H1 (cell line): ENCODE data around the gene POU6F2. TPM values are rescaled to one million over a fixed set of nuclear protein-coding genes. Genes with fewer than 3 reads are reported as not detected.

Experiments
- CTCF ChIA-PET: fragments of 300-600 bp; sonication (Branson Sonifier 250); formaldehyde crosslinking; loops from one replicate; lab custom pipeline; 2021; ENCODE audit not compliant: partially characterized antibody; lab: Charles Lee
- POLR2A ChIA-PET: fragments of 300-600 bp; sonication (Branson Sonifier 250); formaldehyde crosslinking; loops from one replicate; lab custom pipeline; 2021; ENCODE audit warnings: inconsistent platforms; ENCODE audit not compliant: partially characterized antibody; lab: Charles Lee
- DNase-seq, 2 experiments: peaks; one replicate each; pipeline versions ENCODE4 v3.0.0 to v3.0.0-alpha.2; 2010 to 2022; ENCODE audit warnings: low spot score in 2 of 2, low read depth in 1 of 2, mixed read lengths in 1 of 2
- FAIRE-seq: peaks from 2 replicates; lab custom pipeline; 2011; peaks lifted over from hg19 to GRCh38; lab: Jason Lieb, UNC
- H2AFZ ChIP-seq: 2 replicates; pipeline ENCODE4 v1.8.1; 2012; ENCODE audit warnings: low read length, inconsistent platforms
- H2AK5ac ChIP-seq: 2 replicates; pipeline ENCODE4 v1.6.1; 2013; ENCODE audit warnings: low read depth, low read length
- H2BK120ac ChIP-seq: replicated peaks from 2 replicates; pipeline ENCODE3; 2013; ENCODE audit warnings: low read depth, low read length, inconsistent platforms
- H2BK12ac ChIP-seq: 2 replicates; pipeline ENCODE4 v1.6.1; 2013; ENCODE audit warnings: low read depth, low read length
- H2BK15ac ChIP-seq: 2 replicates; pipeline ENCODE4 v1.6.1; 2013; ENCODE audit warnings: low read length
- H2BK20ac ChIP-seq: 2 replicates; pipeline ENCODE4 v1.6.1; 2013; ENCODE audit warnings: low read length
- H2BK5ac ChIP-seq: 2 replicates; pipeline ENCODE4 v1.6.1; 2013; ENCODE audit warnings: low read depth, low read length
- H3K14ac ChIP-seq: 2 replicates; pipeline ENCODE4 v1.6.1; 2013; ENCODE audit warnings: inconsistent platforms; ENCODE audit not compliant: insufficient read length
- H3K18ac ChIP-seq: 2 replicates; pipeline ENCODE4 v1.6.1; 2013; ENCODE audit warnings: low read length; ENCODE audit errors: extremely low read depth
- H3K23ac ChIP-seq: 2 replicates; pipeline ENCODE4 v1.6.1; 2013; ENCODE audit warnings: inconsistent platforms; ENCODE audit not compliant: insufficient read length
- H3K23me2 ChIP-seq: 2 replicates; pipeline ENCODE4 v1.6.1; 2013; ENCODE audit warnings: low read depth, low read length
- H3K27ac ChIP-seq: 2 replicates; pipeline ENCODE4 v1.6.1; 2011; ENCODE audit warnings: low read depth, low read length, inconsistent platforms
- H3K27me3 ChIP-seq, 4 experiments: replicated peaks in 1 of 4; 1 replicate in 1 of 4; 2 replicates in 3 of 4; pipeline versions ENCODE4 v1.6.1 to v1.8.1; 2011 to 2013; ENCODE audit warnings: low read length in 3 of 4, mild to moderate bottlenecking in 3 of 4, inconsistent platforms in 2 of 4, mixed read lengths in 2 of 4, moderate library complexity in 1 of 4; ENCODE audit not compliant: control insufficient read depth in 3 of 4, insufficient read depth in 3 of 4; ENCODE audit errors: extremely low read depth in 1 of 4
- H3K36me3 ChIP-seq, 4 experiments: 2 replicates each; pipeline versions ENCODE4 v1.6.1 to v1.8.1; 2011 to 2013; ENCODE audit warnings: mild to moderate bottlenecking in 4 of 4, low read length in 3 of 4, moderate library complexity in 2 of 4, control low read depth in 1 of 4, inconsistent platforms in 1 of 4; ENCODE audit not compliant: insufficient read depth in 4 of 4, control insufficient read depth in 2 of 4
- H3K4ac ChIP-seq: replicated peaks from 2 replicates; pipeline ENCODE3; 2013; ENCODE audit warnings: low read length, low read depth, mixed read lengths, inconsistent platforms; ENCODE audit not compliant: insufficient read length
- H3K4me1 ChIP-seq, 4 experiments: replicated peaks in 1 of 4; 1 replicate in 1 of 4; 2 replicates in 3 of 4; pipeline versions ENCODE4 v1.6.1 to v1.8.1; 2011 to 2013; ENCODE audit warnings: low read length in 3 of 4, inconsistent platforms in 2 of 4, mixed read lengths in 1 of 4; ENCODE audit not compliant: insufficient read depth in 4 of 4, control insufficient read depth in 3 of 4
- H3K4me2 ChIP-seq, 2 experiments: 2 replicates each; pipeline versions ENCODE4 v1.6.1 to v1.8.1; 2011 to 2013; ENCODE audit warnings: low read depth in 2 of 2, low read length in 2 of 2, control low read depth in 1 of 2, inconsistent platforms in 1 of 2, mild to moderate bottlenecking in 1 of 2; ENCODE audit not compliant: insufficient read depth in 1 of 2
- H3K4me3 ChIP-seq, 4 experiments: fragments of 200-600, 300-600 bp in 1 of 4; sonication (generic), shearing (Covaris generic), sonication (Bioruptor Twin) in 1 of 4; 2 replicates each; pipeline versions ENCODE4 v1.5.1 to v1.8.1; 2011 to 2016; ENCODE audit warnings: low read length in 4 of 4, low read depth in 3 of 4, control low read depth in 2 of 4, inconsistent platforms in 2 of 4, mild to moderate bottlenecking in 2 of 4, mixed read lengths in 1 of 4, moderate library complexity in 1 of 4; ENCODE audit not compliant: insufficient read depth in 2 of 4; ENCODE audit errors: extremely low read depth in 1 of 4
- H3K56ac ChIP-seq: replicated peaks from 2 replicates; pipeline ENCODE3; 2013; ENCODE audit warnings: low read depth, mild to moderate bottlenecking, mixed read lengths, low read length, inconsistent platforms; ENCODE audit not compliant: insufficient read length
- H3K79me1 ChIP-seq: 2 replicates; pipeline ENCODE4 v1.6.1; 2013; ENCODE audit warnings: low read depth, low read length, control low read depth
- H3K79me2 ChIP-seq, 2 experiments: 2 replicates each; pipeline versions ENCODE4 v1.6.1 to v1.8.1; 2012 to 2013; ENCODE audit warnings: low read length in 2 of 2, mild to moderate bottlenecking in 2 of 2, inconsistent platforms in 1 of 2; ENCODE audit not compliant: insufficient read depth in 2 of 2, control insufficient read depth in 1 of 2
- H3K9ac ChIP-seq, 4 experiments: replicated peaks in 1 of 4; 1 replicate in 1 of 4; 2 replicates in 3 of 4; pipeline versions ENCODE4 v1.6.1 to v1.8.1; 2011 to 2013; ENCODE audit warnings: low read depth in 3 of 4, low read length in 3 of 4, control low read depth in 2 of 4, mild to moderate bottlenecking in 2 of 4, moderate library complexity in 2 of 4, inconsistent platforms in 1 of 4; ENCODE audit errors: extremely low read depth in 1 of 4
- H3K9me3 ChIP-seq, 2 experiments: 2 replicates each; pipeline versions ENCODE4 v1.6.1 to v1.8.1; 2012 to 2013; ENCODE audit warnings: mild to moderate bottlenecking in 2 of 2, moderate library complexity in 2 of 2, control low read depth in 1 of 2, inconsistent platforms in 1 of 2, low read depth in 1 of 2, low read length in 1 of 2, mixed read lengths in 1 of 2; ENCODE audit not compliant: insufficient read depth in 2 of 2
- H4K20me1 ChIP-seq, 2 experiments: replicated peaks in 1 of 2; 2 replicates each; pipeline versions ENCODE3 to v1.8.1; 2011 to 2013; ENCODE audit warnings: inconsistent platforms in 2 of 2, low read length in 2 of 2, mild to moderate bottlenecking in 1 of 2; ENCODE audit not compliant: insufficient read depth in 2 of 2, control insufficient read depth in 1 of 2
- H4K5ac ChIP-seq: 2 replicates; pipeline ENCODE4 v1.6.1; 2013; ENCODE audit warnings: low read length, low read depth, mixed read lengths, inconsistent platforms; ENCODE audit not compliant: insufficient read length
- H4K8ac ChIP-seq: 2 replicates; pipeline ENCODE4 v1.8.0; 2013; ENCODE audit warnings: mild to moderate bottlenecking, moderate library complexity, low read length, inconsistent platforms; ENCODE audit not compliant: insufficient read depth; ENCODE audit errors: extremely low read depth
- H4K91ac ChIP-seq: replicated peaks from 2 replicates; pipeline ENCODE3; 2013; ENCODE audit warnings: low read length, mixed read lengths, inconsistent platforms; ENCODE audit not compliant: insufficient read length
- BCL11A ChIP-seq, 2 experiments: IDR thresholded peaks; one replicate each; pipeline ENCODE4 v1.6.1; 2011; ENCODE audit warnings: low read depth in 2 of 2, low read length in 2 of 2, mild to moderate bottlenecking in 2 of 2
- CEBPB ChIP-seq: IDR thresholded peaks from 2 replicates; pipeline ENCODE4 v1.6.1; 2012; ENCODE audit warnings: low read depth, low read length
- CHD1 ChIP-seq: IDR thresholded peaks from 2 replicates; pipeline ENCODE4 v1.6.1; 2012; ENCODE audit warnings: low read depth, low read length, improper control_type of control experiment
- CREB1 ChIP-seq: IDR thresholded peaks from 2 replicates; pipeline ENCODE4 v1.6.1; 2012; ENCODE audit warnings: inconsistent platforms
- EZH2 ChIP-seq: fragments of 200-600 bp; sonication (generic); IDR thresholded peaks from 2 replicates; pipeline ENCODE4 v1.7.1; 2012; ENCODE audit warnings: low read depth, mild to moderate bottlenecking, moderate library complexity, low read length, inconsistent platforms; ENCODE audit not compliant: severe bottlenecking
- GTF2F1 ChIP-seq: IDR thresholded peaks from 2 replicates; pipeline ENCODE4 v1.6.1; 2012; ENCODE audit warnings: low read depth, low read length, improper control_type of control experiment, borderline replicate concordance
- KDM5A ChIP-seq: fragments of 200-600 bp; IDR thresholded peaks from 2 replicates; pipeline ENCODE4 v1.7.1; 2012; ENCODE audit warnings: mild to moderate bottlenecking, low read length, inconsistent platforms, mixed read lengths
- NRF1 ChIP-seq: IDR thresholded peaks from 2 replicates; pipeline ENCODE4 v1.6.1; 2011; ENCODE audit warnings: mild to moderate bottlenecking, low read depth, low read length, improper control_type of control experiment
- POLR2AphosphoS5 ChIP-seq: IDR thresholded peaks from 2 replicates; pipeline ENCODE4 v1.6.1; 2011; ENCODE audit warnings: low read depth, low read length
- SAP30 ChIP-seq: fragments of 300-600 bp; sonication (generic); IDR thresholded peaks from 2 replicates; pipeline ENCODE4 v1.7.1; 2012; ENCODE audit warnings: low read length, moderate library complexity, mild to moderate bottlenecking, inconsistent platforms; ENCODE audit not compliant: insufficient read depth, insufficient replicate concordance
- SP2 ChIP-seq: IDR thresholded peaks from 2 replicates; pipeline ENCODE4 v1.6.1; 2012; ENCODE audit warnings: mild to moderate bottlenecking, low read length, inconsistent platforms
- TAF7 ChIP-seq: optimal IDR thresholded peaks from 2 replicates; pipeline ENCODE3; 2011; ENCODE audit warnings: low read depth, mild to moderate bottlenecking, inconsistent platforms, low read length, moderate library complexity, borderline replicate concordance
- TEAD4 ChIP-seq: IDR thresholded peaks from 2 replicates; pipeline ENCODE4 v1.6.1; 2012; ENCODE audit warnings: low read depth, low read length, inconsistent platforms, mixed read lengths
- ZNF274 ChIP-seq: IDR thresholded peaks from 2 replicates; pipeline ENCODE4 v1.7.0; 2012; ENCODE audit warnings: low read length, borderline replicate concordance; ENCODE audit errors: extremely low read depth
- WGBS, 2 experiments: shearing (Covaris generic) in 1 of 2; methylation state at CpG; one replicate each; pipeline versions ENCODE4 v1.1.6 to v1.1.7; 2013 to 2015; ENCODE audit warnings: low lambda C conversion rate in 2 of 2, mixed read lengths in 2 of 2, inconsistent platforms in 1 of 2, low coverage in 1 of 2, missing lambda C conversion rate in 1 of 2; ENCODE audit not compliant: insufficient replicate concordance in 2 of 2, insufficient coverage in 1 of 2, insufficient read length in 1 of 2; ENCODE audit errors: extremely low coverage in 1 of 2, missing lambda C conversion rate in 1 of 2; 5-methylcytosine and 5-hydroxymethylcytosine counted together
- polyA plus RNA-seq, 7 experiments: library from polyadenylated mRNA; depleted of rRNA in 3 of 7; stranded (reverse) in 5 of 7; unstranded in 2 of 7; fragments of >200 nt in 5 of 7; fragments of 200-250 nt in 2 of 7; gene quantifications; 1 replicate in 5 of 7; 2 replicates in 1 of 7; 4 replicates in 1 of 7; pipeline versions ENCODE4 v1.2.1 to v1.2.3, GENCODE V29; 2011 to 2013; ENCODE audit warnings: missing spikeins in 2 of 7, mixed read lengths in 2 of 7
- total RNA-seq: library from RNA; stranded (reverse); fragmentation: NEBNext Ultra II Directional; extraction: Animal tissue kit (Norgen Biotek cat#: 25700); gene quantifications from 2 replicates; pipeline ENCODE4 v1.2.1, GENCODE V29; 2021
- TF ChIP-seq, protein P1 (sequence below): IDR thresholded peaks from 2 replicates; pipeline ENCODE4 v1.6.1; 2011; ENCODE audit warnings: low read depth, mild to moderate bottlenecking, low read length; ENCODE audit not compliant: insufficient read depth

The POU6F2 gene
- total and polyA plus RNA-seq, 2 of the 8 experiments (the other 6 are each of a cell fraction or from before 2014, with no cell fraction given), result 1.1 to 2.0 TPM

DNA sequence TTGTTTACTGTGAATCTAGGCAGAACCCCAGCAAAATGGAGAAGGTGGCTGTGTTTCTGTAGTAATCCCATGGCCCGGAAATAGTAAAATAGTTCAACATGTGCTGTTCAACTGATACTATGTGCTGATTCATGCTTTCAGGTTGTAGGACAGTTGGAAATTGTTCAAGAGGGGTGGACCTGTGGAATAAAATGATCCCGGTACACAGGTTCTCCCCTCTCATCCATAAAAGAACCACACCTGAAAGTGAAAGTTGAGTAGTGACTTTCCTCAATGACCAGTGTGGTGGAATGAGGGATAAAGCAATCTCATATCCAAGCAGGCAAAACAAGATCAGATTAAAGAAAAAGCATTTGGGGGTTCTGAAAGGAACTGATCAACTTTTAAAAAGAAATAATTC lies 177.1 kb downstream of the POU6F2 start:
- H3K18ac ChIP-seq, result no peak overlapping the region
- H3K23me2 ChIP-seq, result no peaks in the 10 kb centered on the region
- no peaks in the 10 kb centered on the region for H4K20me1 ChIP-seq
- H3K79me2 ChIP-seq, result no peaks in the 10 kb centered on the region
- no peak overlapping the region for H2BK120ac ChIP-seq
- H4K91ac ChIP-seq, result no peak overlapping the region
- H3K36me3 ChIP-seq, result no peaks in the 10 kb centered on the region
- H3K4me3 ChIP-seq, result no peak overlapping the region
- DNase-seq (no peak), FAIRE-seq (no peak)
- H2BK5ac ChIP-seq, result no peak overlapping the region
- H3K23ac ChIP-seq, result no peak overlapping the region
- H3K9ac ChIP-seq, result no peak overlapping the region
- no peak overlapping the region for H4K5ac ChIP-seq
- H3K4me2 ChIP-seq, result no peak overlapping the region
- H4K8ac ChIP-seq, result no peak overlapping the region
- no peak overlapping the region for H2AK5ac ChIP-seq
- H3K14ac ChIP-seq, result no peak overlapping the region
- H2BK15ac ChIP-seq, result no peak overlapping the region
- ChIA-PET CTCF (interaction anchor here (1.4 kb wide), 1 partner anchor 32 kb away, joined by 7 read pairs; no protein-coding TSS in a partner anchor), POLR2A (no interaction called here)
- H3K4ac ChIP-seq, result no peak overlapping the region
- 92% methylated on average over 2 of the region's 2 CpGs; no CpG with 5 or more reads in 1 of the 2 experiments for WGBS, 2 experiments
- no peaks in the 10 kb centered on the region for H3K4me1 ChIP-seq
- no peak overlapping the region; the same call in 1 of the 2 replicates for H2AFZ ChIP-seq
- no peak overlapping the region for H3K27ac ChIP-seq
- H3K9me3 ChIP-seq, result no peaks in the 10 kb centered on the region
- H3K79me1 ChIP-seq, result no peaks in the 10 kb centered on the region
- H2BK20ac ChIP-seq, result no peak overlapping the region
- no peak overlapping the region for H2BK12ac ChIP-seq
- no peak overlapping the region for H3K56ac ChIP-seq
- H3K27me3 ChIP-seq, result no peaks in the 10 kb centered on the region
- no peak for TF ChIP-seq KDM5A
- TF ChIP-seq EZH2, result no peak
- TF ChIP-seq POLR2AphosphoS5, result no peak
- TF ChIP-seq, protein P1, sequence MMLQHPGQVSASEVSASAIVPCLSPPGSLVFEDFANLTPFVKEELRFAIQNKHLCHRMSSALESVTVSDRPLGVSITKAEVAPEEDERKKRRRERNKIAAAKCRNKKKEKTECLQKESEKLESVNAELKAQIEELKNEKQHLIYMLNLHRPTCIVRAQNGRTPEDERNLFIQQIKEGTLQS, result no peak
- TF ChIP-seq CHD1, result no peak
- TF ChIP-seq BCL11A (IDR thresholded peaks at IDR 0.05; ENCODE audit: low read depth in 2 of 2, low read length in 2 of 2), result no peak
- TF ChIP-seq SAP30, result no peak
- no peak for TF ChIP-seq TAF7
- TF ChIP-seq NRF1, result no peak
- TF ChIP-seq CEBPB, result no peak
- TF ChIP-seq SP2, result no peak
- TF ChIP-seq TEAD4, result no peak
- no peak for TF ChIP-seq CREB1
- TF ChIP-seq GTF2F1, result no peak
- no peak for TF ChIP-seq ZNF274
